ENCODE results near the gene MALSU1.
A peak's percentile ranks its signal among the peaks of the same experiment; 100 is the strongest.

MALSU1 gene

GRCh38 chr7:23350466-23350865 lies 51.3 kb downstream of the MALSU1 start:
- Mint-ChIP-seq H3K36me3 (no peaks in the 10 kb centered on the region), H3K27me3 (peaks cover 0 to 2% of the 10 kb centered on the region in 2 donors), H3K4me3 (no peak overlapping the region), H3K9me3 (no peaks in the 10 kb centered on the region), H3K4me1 (peaks cover 12 to 29% of the 10 kb centered on the region in 2 donors), H3K27ac (no peak overlapping the region)
- no peak for ATAC-seq (replicated peaks)
- no peak for DNase-seq

- DNase-seq (no peak), ATAC-seq (replicated peaks) (no peak)
- Mint-ChIP-seq H3K27me3 (peaks cover 0 to 8% of the 10 kb centered on the region in 2 donors), H3K36me3 (no peaks in the 10 kb centered on the region), H3K9me3 (no peaks in the 10 kb centered on the region), H3K4me3 (no peak overlapping the region), H3K4me1 (peaks cover 0 to 7% of the 10 kb centered on the region in 2 donors), H3K27ac (no peak overlapping the region)
These were observed 54.0 kb downstream of the MALSU1 start for GRCh38 chr7:23353172-23353571.

GRCh38 chr7:23356168-23356567 lies 57.0 kb downstream of the MALSU1 start:
- Mint-ChIP-seq H3K27ac (no peak overlapping the region), H3K9me3 (no peaks in the 10 kb centered on the region), H3K27me3 (peaks cover 0 to 8% of the 10 kb centered on the region in 2 donors), H3K4me3 (no peak overlapping the region), H3K36me3 (no peaks in the 10 kb centered on the region), H3K4me1 (peaks cover 0 to 7% of the 10 kb centered on the region in 2 donors)
- DNase-seq (no peak), ATAC-seq (replicated peaks) (no peak)

- DNase-seq (no peak), ATAC-seq (replicated peaks) (peak; percentile 31 to 46)
- Mint-ChIP-seq H3K9me3 (no peaks in the 10 kb centered on the region), H3K27me3 (peaks cover 0 to 8% of the 10 kb centered on the region in 2 donors), H3K36me3 (no peaks in the 10 kb centered on the region), H3K4me1 (peaks cover 0 to 7% of the 10 kb centered on the region in 2 donors), H3K27ac (no peak overlapping the region), H3K4me3 (no peak overlapping the region)
These were observed 57.6 kb downstream of the MALSU1 start for GRCh38 chr7:23356726-23357125.

- peaks cover 0 to 7% of the 10 kb centered on the region in 2 donors for H3K4me1 Mint-ChIP-seq
- DNase-seq (no peak), ATAC-seq (replicated peaks) (peak; percentile 81 to 83)
- H3K36me3 Mint-ChIP-seq: no peaks in the 10 kb centered on the region
- H3K27ac Mint-ChIP-seq: no peak overlapping the region
- no peak overlapping the region for H3K4me3 Mint-ChIP-seq
- no peaks in the 10 kb centered on the region for H3K9me3 Mint-ChIP-seq
- peaks cover 0 to 8% of the 10 kb centered on the region in 2 donors for H3K27me3 Mint-ChIP-seq
These were observed 58.3 kb downstream of the MALSU1 start for GRCh38 chr7:23357190-23358093.

GRCh38 chr7:23358152-23358674 lies 59.1 kb downstream of the MALSU1 start:
- no peak overlapping the region for H3K27ac Mint-ChIP-seq
- no peak overlapping the region for H3K4me3 Mint-ChIP-seq
- no peaks in the 10 kb centered on the region for H3K36me3 Mint-ChIP-seq
- peaks cover 0 to 2% of the 10 kb centered on the region in 2 donors for H3K4me1 Mint-ChIP-seq
- ATAC-seq (replicated peaks): no peak
- no peaks in the 10 kb centered on the region for H3K9me3 Mint-ChIP-seq
- DNase-seq: no peak
- peaks cover 0 to 8% of the 10 kb centered on the region in 2 donors for H3K27me3 Mint-ChIP-seq

All from stimulated activated naive B cell treated with anti-CD40 and anti-IgM and Interleukin-4, amounts not matched to agents 10 μg/mL and 1 μg/mL and 100 μg/mL, for 72 hours (primary cell).